Upper lobe of right lung (tissue), 1 donor: ENCODE results near the gene HRH1. TPM values are rescaled to one million over a fixed set of nuclear protein-coding genes. Genes with fewer than 3 reads are reported as not detected.

ENCODE experiments used
- ATAC-seq: fragments of 200-7000 bp; cut with Tn5 transposase; one replicate; pipeline ENCODE4 v1.9.1; 2020; ENCODE audit warnings: mild to moderate bottlenecking, moderate library complexity
- DNase-seq: peaks from one replicate; pipeline ENCODE4 v3.0.0-alpha.2; 2020
- H3K27ac ChIP-seq: fragments of 200-600 bp; one replicate; pipeline ENCODE4 v1.8.0; 2022
- H3K27me3 ChIP-seq: fragments of 200-600 bp; one replicate; pipeline ENCODE4 v1.8.0; 2022; ENCODE audit warnings: mild to moderate bottlenecking
- H3K36me3 ChIP-seq: fragments of 200-600 bp; one replicate; pipeline ENCODE4 v1.8.0; 2022
- H3K4me1 ChIP-seq: fragments of 200-600 bp; one replicate; pipeline ENCODE4 v1.8.0; 2022
- H3K4me3 ChIP-seq: fragments of 200-600 bp; one replicate; pipeline ENCODE4 v1.8.0; 2022; ENCODE audit warnings: mild to moderate bottlenecking
- H3K9me3 ChIP-seq: fragments of 200-600 bp; one replicate; pipeline ENCODE4 v1.8.0; 2022
- intact Hi-C: fragments of 100-400 bp; cut with DNase I; formaldehyde crosslinking; loops from one replicate; pipeline ENCODE4 v1.11.0; 2022
- total RNA-seq: library from RNA; stranded (reverse); fragmentation: NEBNext Ultra II Directional; extraction: Animal tissue kit (Norgen Biotek cat#: 25700); gene quantifications from one replicate; pipeline ENCODE4 v1.2.1, GENCODE V29; 2021
- TF ChIP-seq, protein P1 (sequence below): fragments of 200-600 bp; IDR thresholded peaks from one replicate; pipeline ENCODE4 v1.8.0; 2022; ENCODE audit warnings: antibody characterized with exemption
- donor health status: DM: no; HTN: yes; CAD: no; lungs with severe emphysema.

Gene HRH1
- total RNA-seq, 1 donor from 2014 or later, result 12.0 TPM

DNA sequence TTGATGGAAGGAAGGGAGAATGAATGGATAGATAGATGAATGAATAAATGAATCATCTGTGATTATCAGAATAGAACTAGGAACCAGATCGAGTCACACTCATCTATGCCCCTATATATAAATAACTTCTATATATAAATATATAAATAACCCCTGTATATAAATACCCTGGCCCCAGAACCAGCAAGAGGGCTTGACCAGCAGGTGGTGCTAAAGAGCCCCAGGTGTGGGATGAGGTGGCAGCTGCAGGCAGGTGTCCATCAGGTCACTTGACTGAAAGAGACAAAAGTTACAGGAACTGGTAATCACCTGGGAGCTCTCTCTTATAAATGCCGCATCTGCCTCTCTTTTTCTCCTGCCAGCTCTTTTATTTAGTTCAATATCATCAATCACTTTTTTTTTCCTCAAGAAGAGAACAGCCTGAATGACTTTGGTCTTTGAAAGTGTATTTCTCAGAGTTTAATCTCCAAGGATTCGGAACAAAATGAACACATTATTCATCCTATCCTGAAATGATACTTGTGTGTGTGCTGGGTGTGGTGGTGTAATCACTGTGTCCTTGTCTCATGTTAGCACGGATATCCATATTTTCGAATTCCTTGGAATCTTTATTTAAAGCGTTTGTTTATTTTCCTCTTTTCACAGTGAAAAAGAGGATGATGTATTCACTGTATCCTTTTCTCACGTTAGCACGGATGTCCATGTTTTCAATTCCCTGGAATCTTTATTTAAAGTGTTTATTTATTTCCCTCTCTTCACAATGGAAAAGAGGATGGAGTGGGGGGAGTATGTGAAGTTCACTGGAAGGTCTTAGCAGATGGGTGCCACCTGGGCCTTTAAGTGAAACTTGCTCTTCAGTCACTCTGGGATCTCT is 82.5 kb downstream of the HRH1 start:
- Histone ChIP-seq H3K4me3 (no peak overlapping the region), H3K4me1 (no peaks in the 10 kb centered on the region), H3K36me3 (no peaks in the 10 kb centered on the region), H3K27ac (no peak overlapping the region), H3K27me3 (no peaks in the 10 kb centered on the region), H3K9me3 (no peaks in the 10 kb centered on the region)
- intact Hi-C loops, result loop anchor here (10.0 kb wide), 1 partner anchor 98 kb away; no protein-coding TSS in a partner anchor
- peak; percentile 76 for DNase-seq
- peak; percentile 88 for ATAC-seq
- TF ChIP-seq, protein P1, sequence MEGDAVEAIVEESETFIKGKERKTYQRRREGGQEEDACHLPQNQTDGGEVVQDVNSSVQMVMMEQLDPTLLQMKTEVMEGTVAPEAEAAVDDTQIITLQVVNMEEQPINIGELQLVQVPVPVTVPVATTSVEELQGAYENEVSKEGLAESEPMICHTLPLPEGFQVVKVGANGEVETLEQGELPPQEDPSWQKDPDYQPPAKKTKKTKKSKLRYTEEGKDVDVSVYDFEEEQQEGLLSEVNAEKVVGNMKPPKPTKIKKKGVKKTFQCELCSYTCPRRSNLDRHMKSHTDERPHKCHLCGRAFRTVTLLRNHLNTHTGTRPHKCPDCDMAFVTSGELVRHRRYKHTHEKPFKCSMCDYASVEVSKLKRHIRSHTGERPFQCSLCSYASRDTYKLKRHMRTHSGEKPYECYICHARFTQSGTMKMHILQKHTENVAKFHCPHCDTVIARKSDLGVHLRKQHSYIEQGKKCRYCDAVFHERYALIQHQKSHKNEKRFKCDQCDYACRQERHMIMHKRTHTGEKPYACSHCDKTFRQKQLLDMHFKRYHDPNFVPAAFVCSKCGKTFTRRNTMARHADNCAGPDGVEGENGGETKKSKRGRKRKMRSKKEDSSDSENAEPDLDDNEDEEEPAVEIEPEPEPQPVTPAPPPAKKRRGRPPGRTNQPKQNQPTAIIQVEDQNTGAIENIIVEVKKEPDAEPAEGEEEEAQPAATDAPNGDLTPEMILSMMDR, result peak; percentile 84

DNA sequence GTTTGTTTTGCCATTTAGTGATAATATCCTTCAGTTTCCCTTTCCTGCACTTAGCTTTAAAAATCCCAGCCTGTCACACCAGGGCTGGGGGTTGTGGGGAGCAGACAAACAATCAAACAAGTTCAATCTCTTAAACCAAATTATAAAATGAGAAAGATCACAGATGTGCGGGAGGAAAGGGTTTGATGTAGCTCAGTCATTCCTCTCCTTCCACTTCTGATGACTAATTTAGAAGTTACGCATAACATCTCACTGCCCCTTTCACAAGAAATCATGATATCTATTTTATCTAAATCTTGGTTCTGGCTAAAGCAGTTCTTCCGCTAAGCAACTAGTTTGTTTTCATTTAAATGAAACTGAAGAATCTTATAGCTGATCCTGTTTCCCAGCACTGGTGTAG is 83.8 kb downstream of the HRH1 start:
- H3K9me3 ChIP-seq, result no peaks in the 10 kb centered on the region
- ATAC-seq, result no peak
- intact Hi-C loops, result loop anchor here (10.0 kb wide), 1 partner anchor 97 kb away; no protein-coding TSS in a partner anchor
- H3K4me3 ChIP-seq, result no peak overlapping the region
- TF ChIP-seq, protein P1, result no peak
- H3K4me1 ChIP-seq, result no peaks in the 10 kb centered on the region
- peak overlapping the region; percentile 2 for H3K27ac ChIP-seq
- no peaks in the 10 kb centered on the region for H3K36me3 ChIP-seq
- no peaks in the 10 kb centered on the region for H3K27me3 ChIP-seq
- DNase-seq, result no peak

DNA sequence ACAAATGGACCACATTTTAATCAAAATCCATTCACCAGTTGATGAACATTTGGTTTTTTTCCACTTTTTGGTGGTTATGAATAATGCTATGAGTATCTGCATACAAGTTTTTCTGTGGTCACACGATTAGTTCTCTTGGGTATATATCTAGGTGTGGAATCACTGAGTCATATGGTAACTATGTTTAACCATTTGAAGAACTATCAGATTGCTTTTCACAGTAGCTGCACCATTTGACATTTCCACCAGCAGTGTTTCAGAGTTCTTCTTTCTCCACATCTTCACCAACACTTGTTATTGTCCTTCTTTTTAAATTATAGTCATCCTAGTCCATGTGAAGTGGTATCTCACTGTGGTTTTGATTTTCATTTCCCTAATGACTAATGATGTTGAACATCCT is 84.6 kb downstream of the HRH1 start:
- H3K27me3 ChIP-seq, result no peaks in the 10 kb centered on the region
- no peak overlapping the region for H3K4me3 ChIP-seq
- H3K4me1 ChIP-seq, result no peaks in the 10 kb centered on the region
- no peaks in the 10 kb centered on the region for H3K9me3 ChIP-seq
- intact Hi-C loops, result loop anchor here (10.0 kb wide), 1 partner anchor 96 kb away; no protein-coding TSS in a partner anchor
- no peak overlapping the region for H3K27ac ChIP-seq
- no peaks in the 10 kb centered on the region for H3K36me3 ChIP-seq
- no peak for DNase-seq
- no peak for ATAC-seq
- TF ChIP-seq, protein P1, result no peak

DNA sequence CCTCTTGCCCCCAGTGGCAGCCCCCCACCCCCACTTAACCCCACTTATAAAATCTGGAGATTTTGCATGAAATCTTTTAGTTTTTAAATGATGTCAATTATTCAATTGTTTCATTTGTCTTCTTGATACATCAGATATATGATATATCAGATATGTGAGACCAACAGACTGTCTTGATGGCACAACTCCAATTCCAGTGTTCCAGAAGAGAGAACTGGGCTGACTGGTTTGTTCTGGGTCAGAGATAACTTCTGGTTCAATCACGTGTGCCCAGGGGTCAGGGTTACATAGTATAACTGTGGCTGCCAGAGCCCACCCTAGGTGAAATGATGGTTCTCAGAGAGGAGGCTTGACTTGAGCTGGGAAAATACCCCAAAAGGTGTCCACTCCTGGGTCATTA is 85.5 kb downstream of the HRH1 start:
- TF ChIP-seq, protein P1, result no peak
- no peaks in the 10 kb centered on the region for H3K36me3 ChIP-seq
- H3K4me1 ChIP-seq, result no peaks in the 10 kb centered on the region
- intact Hi-C loops, result loop anchor here (10.0 kb wide), 1 partner anchor 95 kb away; no protein-coding TSS in a partner anchor
- no peaks in the 10 kb centered on the region for H3K27me3 ChIP-seq
- no peak for DNase-seq
- no peak overlapping the region for H3K27ac ChIP-seq
- no peak overlapping the region for H3K4me3 ChIP-seq
- H3K9me3 ChIP-seq, result no peaks in the 10 kb centered on the region
- no peak for ATAC-seq

DNA sequence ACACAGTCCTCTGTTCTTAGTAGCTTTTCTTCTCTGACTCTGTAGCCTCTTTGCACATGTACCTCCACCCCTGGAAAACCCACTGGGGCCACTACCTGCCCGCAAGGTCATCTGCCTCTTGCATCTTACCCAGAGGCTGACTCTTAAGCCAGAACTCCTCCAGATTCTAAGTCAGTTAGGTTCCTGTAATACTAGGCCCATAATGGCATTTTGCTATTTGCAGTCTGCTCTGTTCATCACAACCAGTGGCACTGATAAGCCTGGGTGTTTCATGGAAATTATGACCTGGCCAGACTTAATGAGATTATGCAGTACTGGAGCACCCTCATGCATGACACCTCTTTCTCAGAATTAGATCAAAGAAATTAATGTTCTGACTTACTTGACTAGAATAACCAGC is 86.2 kb downstream of the HRH1 start:
- Histone ChIP-seq H3K4me1 (no peaks in the 10 kb centered on the region), H3K27me3 (no peaks in the 10 kb centered on the region), H3K36me3 (no peaks in the 10 kb centered on the region), H3K9me3 (no peaks in the 10 kb centered on the region), H3K4me3 (no peak overlapping the region), H3K27ac (no peak overlapping the region)
- DNase-seq (no peak), ATAC-seq (no peak)
- TF ChIP-seq, protein P1, result no peak
- intact Hi-C loops, result no loop called here
